Right lobe of liver (tissue), 4 donors: ENCODE data around the gene STXBP6.

Experiments used
- CTCF ChIP-seq, 4 donors: fragments of 200-600 bp in 3 of 4; fragments of 450-650 bp in 1 of 4; IDR thresholded peaks; one replicate each; pipeline versions ENCODE4 v1.5.1 to v1.8.0; 2016 to 2022; ENCODE audit warnings: antibody characterized with exemption in 4 of 4, mild to moderate bottlenecking in 2 of 4
- POLR2A ChIP-seq: fragments of 450-650 bp; IDR thresholded peaks from one replicate; pipeline ENCODE4 v1.6.1; 2017; ENCODE audit warnings: antibody characterized with exemption, mild to moderate bottlenecking
- donor health status: DM: no; HTN: no; CAD: no.
- donor health status: DM: no; HTN: no; CAD: no.
- donor health status: DM: no; HTN: yes; CAD: no.

GRCh38 chr14:25042362-25043299 is 7.3 kb downstream of the STXBP6 start:
- TF ChIP-seq CTCF (IDR thresholded peaks at IDR 0.05): peak; percentile 48 to 73 (median 63)
- no peak for TF ChIP-seq POLR2A
